ENCODE data around the gene WASF1. TPM values are rescaled to one million over a fixed set of nuclear protein-coding genes. Genes with fewer than 3 reads are reported as not detected.

Gene WASF1
- total RNA-seq, 4 donors from 2014 or later, result 1.8 to 14.0 (median 5.9) TPM

DNA sequence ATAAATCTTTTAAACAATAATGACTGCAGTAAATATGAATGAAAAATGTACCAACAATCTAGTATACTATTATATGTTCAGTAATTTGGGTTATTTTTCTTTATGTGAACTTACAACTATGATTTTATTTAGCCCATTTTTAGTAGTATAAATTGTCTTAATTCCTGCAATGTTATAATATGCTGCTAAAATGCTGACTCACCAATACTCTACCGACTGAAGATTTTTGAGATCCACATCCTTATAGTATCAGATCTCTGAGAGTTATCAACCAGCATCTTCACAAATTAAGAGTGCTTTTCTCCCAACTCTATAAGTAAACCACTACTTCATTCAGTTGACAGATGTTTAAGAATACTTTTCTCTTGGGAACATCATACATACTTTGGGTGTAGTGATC, 17.4 kb upstream of the WASF1 start:
- Histone ChIP-seq H3K4me3 (no peak overlapping the region), H3K36me3 (peaks cover 0 to 16% (median 0%) of the 10 kb centered on the region in 3 donors), H3K27me3 (no peaks in the 10 kb centered on the region), H3K9me3 (no peaks in the 10 kb centered on the region), H3K27ac (no peak overlapping the region), H3K4me1 (no peaks in the 10 kb centered on the region)
- DNase-seq, result no peak
- TF ChIP-seq, protein P1, sequence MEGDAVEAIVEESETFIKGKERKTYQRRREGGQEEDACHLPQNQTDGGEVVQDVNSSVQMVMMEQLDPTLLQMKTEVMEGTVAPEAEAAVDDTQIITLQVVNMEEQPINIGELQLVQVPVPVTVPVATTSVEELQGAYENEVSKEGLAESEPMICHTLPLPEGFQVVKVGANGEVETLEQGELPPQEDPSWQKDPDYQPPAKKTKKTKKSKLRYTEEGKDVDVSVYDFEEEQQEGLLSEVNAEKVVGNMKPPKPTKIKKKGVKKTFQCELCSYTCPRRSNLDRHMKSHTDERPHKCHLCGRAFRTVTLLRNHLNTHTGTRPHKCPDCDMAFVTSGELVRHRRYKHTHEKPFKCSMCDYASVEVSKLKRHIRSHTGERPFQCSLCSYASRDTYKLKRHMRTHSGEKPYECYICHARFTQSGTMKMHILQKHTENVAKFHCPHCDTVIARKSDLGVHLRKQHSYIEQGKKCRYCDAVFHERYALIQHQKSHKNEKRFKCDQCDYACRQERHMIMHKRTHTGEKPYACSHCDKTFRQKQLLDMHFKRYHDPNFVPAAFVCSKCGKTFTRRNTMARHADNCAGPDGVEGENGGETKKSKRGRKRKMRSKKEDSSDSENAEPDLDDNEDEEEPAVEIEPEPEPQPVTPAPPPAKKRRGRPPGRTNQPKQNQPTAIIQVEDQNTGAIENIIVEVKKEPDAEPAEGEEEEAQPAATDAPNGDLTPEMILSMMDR (IDR thresholded peaks at IDR 0.05), result no peak
- TF ChIP-seq POLR2A (IDR thresholded peaks at IDR 0.05), result no peak

DNA sequence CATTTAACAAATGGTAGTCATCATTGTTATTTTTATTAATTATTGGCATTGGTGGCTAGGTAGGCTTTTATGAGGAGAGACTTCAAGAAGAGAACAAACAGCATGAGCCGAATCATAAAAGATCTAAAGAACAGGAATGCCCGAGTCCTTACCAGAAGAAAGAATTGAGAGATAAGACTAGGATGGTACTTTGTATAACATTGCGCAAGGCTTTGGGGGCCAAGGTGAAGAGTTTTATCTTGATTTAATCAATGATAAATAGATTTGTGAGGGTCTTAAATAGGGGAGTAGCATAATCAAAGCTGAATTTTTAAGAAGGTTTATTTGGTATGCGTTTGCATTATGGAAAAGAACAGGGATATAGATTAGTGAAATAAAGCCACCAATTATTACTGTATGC, 16.2 kb upstream of the WASF1 start:
- no peaks in the 10 kb centered on the region for H3K27me3 ChIP-seq
- H3K4me1 ChIP-seq, result no peaks in the 10 kb centered on the region
- no peak overlapping the region for H3K27ac ChIP-seq
- peaks cover 0 to 16% (median 0%) of the 10 kb centered on the region in 3 donors for H3K36me3 ChIP-seq
- TF ChIP-seq POLR2A (IDR thresholded peaks at IDR 0.05), result no peak
- TF ChIP-seq, protein P1 (IDR thresholded peaks at IDR 0.05), result no peak
- DNase-seq, result no peak
- no peak overlapping the region for H3K4me3 ChIP-seq
- H3K9me3 ChIP-seq, result no peaks in the 10 kb centered on the region

DNA sequence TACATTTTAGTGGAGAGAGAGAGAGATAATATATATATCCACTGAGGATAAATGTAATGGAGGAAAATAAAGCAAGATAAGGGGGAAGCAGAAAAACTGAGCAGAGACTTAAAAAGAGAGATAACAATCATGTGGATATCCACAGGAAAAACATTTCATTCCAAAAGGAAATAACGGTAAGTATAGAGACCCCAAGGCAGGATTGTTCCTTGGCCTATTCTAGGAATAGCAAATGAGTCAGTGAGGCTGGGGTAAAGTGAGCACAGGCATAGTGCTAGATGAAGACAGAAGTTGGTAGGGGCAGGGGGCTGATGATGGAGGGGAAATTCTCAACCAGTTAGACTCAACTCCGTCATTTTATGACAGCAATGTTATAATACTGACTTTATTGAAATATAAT, 12.0 kb upstream of the WASF1 start:
- TF ChIP-seq, protein P1 (IDR thresholded peaks at IDR 0.05), result no peak
- TF ChIP-seq POLR2A (IDR thresholded peaks at IDR 0.05), result no peak
- Histone ChIP-seq H3K36me3 (peaks cover 0 to 16% (median 0%) of the 10 kb centered on the region in 3 donors), H3K27me3 (no peaks in the 10 kb centered on the region), H3K9me3 (no peaks in the 10 kb centered on the region), H3K27ac (no peak overlapping the region), H3K4me3 (no peak overlapping the region), H3K4me1 (no peaks in the 10 kb centered on the region)
- DNase-seq, result no peak

DNA sequence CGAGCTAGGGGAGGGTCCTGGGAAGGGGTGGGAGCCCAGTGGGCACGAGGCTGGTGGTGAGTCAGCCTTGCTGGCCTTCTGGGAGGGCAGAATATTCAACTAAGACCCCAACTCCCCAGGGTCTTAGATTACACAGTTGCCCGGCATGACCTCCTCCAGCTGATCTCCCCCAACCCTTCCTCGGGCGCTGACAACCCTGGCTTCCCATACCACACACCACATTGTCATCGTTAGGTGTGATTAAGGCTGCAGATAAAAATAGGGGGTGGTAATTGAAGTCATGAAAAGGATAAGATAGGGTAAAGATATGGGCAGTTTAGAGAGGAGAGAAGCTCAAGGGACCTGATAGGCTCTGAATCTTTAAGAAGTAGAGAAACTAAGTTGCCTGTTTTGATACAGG, 11.3 kb upstream of the WASF1 start:
- peaks cover 0 to 16% (median 0%) of the 10 kb centered on the region in 3 donors for H3K36me3 ChIP-seq
- TF ChIP-seq POLR2A (IDR thresholded peaks at IDR 0.05), result no peak
- TF ChIP-seq, protein P1 (IDR thresholded peaks at IDR 0.05), result no peak
- no peak overlapping the region for H3K4me3 ChIP-seq
- no peaks in the 10 kb centered on the region for H3K4me1 ChIP-seq
- no peaks in the 10 kb centered on the region for H3K9me3 ChIP-seq
- H3K27ac ChIP-seq, result no peak overlapping the region
- no peaks in the 10 kb centered on the region for H3K27me3 ChIP-seq
- no peak for DNase-seq

DNA sequence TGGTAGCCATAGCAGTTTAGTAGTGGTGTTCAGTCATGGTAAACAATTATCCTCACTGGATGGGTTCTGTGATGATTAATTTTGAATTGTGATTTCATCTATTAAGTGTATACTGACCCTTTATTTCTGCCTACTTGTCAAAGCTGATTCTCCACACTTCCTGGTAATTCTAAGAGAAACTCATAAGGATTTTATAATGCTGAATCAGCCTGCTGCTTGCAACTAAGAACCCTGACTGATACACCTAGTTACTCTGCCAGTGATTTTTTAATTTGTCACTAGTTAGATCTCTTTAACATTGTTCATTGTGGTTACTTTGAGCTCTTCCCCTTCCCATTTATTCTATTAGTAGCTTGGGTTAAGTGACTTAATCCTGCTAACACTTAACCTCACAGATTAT, 9.3 kb upstream of the WASF1 start:
- TF ChIP-seq, protein P1 (IDR thresholded peaks at IDR 0.05), result no peak
- no peak for TF ChIP-seq POLR2A (IDR thresholded peaks at IDR 0.05)
- no peak overlapping the region for H3K27ac ChIP-seq
- H3K4me3 ChIP-seq, result no peak overlapping the region
- H3K4me1 ChIP-seq, result peaks cover 0 to 6% (median 0%) of the 10 kb centered on the region in 4 donors
- H3K9me3 ChIP-seq, result no peaks in the 10 kb centered on the region
- H3K36me3 ChIP-seq, result peaks cover 0 to 8% (median 0%) of the 10 kb centered on the region in 3 donors
- no peak for DNase-seq
- H3K27me3 ChIP-seq, result no peaks in the 10 kb centered on the region

DNA sequence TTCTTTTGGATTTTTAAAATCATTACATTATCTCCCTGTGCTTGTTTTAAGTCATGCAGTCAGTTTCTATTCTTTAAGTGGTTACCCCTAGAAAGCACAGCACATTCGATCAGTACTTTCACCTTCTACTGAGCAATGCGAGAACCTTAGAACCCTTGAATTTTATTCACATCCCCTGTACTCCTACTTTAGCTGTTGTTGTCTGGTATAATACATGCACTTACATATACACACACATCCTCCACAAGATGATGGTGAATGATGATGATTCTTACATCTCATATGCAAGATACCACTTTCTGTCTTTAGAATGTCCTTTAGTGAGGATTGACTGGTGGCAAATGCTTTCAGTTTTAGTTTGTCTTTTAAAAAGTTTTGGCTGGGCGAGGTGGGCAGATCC, 6.4 kb upstream of the WASF1 start:
- DNase-seq, result no peak
- H3K4me1 ChIP-seq, result peaks cover 0 to 34% (median 4%) of the 10 kb centered on the region in 4 donors
- H3K4me3 ChIP-seq, result no peak overlapping the region
- H3K27ac ChIP-seq, result no peak overlapping the region
- TF ChIP-seq, protein P1 (IDR thresholded peaks at IDR 0.05), result no peak
- no peak for TF ChIP-seq POLR2A (IDR thresholded peaks at IDR 0.05)
- no peaks in the 10 kb centered on the region for H3K9me3 ChIP-seq
- no peaks in the 10 kb centered on the region for H3K36me3 ChIP-seq
- H3K27me3 ChIP-seq, result no peaks in the 10 kb centered on the region

Data from Peyer's patch (tissue), 4 donors.